AG09319 (cell line): Measurements from ENCODE around the gene TSPAN10.

ENCODE experiments used
- DNase-seq: peaks from one replicate; pipeline ENCODE4 v3.0.0-alpha.2; 2010; ENCODE audit warnings: low read depth; ENCODE audit errors: extremely low read depth
- TF ChIP-seq, protein P1 (sequence below): IDR thresholded peaks from 2 replicates; pipeline ENCODE4 v1.5.1; 2011; ENCODE audit warnings: low read depth, mild to moderate bottlenecking, inconsistent platforms, low read length, moderate library complexity

The TSPAN10 gene

GRCh38 chr17:81636505-81637288 lies at the start of gene TSPAN10, which contains the start of gene NPLOC4:
Gene TSPAN10, plus strand, starts transcription at chr17:81637196. Its CDS starts 5,217 bp downstream, at chr17:81642413.
Gene NPLOC4, minus strand, starts transcription at chr17:81637112. Its CDS starts 182 bp downstream, at chr17:81636930.
- TF ChIP-seq, protein P1, sequence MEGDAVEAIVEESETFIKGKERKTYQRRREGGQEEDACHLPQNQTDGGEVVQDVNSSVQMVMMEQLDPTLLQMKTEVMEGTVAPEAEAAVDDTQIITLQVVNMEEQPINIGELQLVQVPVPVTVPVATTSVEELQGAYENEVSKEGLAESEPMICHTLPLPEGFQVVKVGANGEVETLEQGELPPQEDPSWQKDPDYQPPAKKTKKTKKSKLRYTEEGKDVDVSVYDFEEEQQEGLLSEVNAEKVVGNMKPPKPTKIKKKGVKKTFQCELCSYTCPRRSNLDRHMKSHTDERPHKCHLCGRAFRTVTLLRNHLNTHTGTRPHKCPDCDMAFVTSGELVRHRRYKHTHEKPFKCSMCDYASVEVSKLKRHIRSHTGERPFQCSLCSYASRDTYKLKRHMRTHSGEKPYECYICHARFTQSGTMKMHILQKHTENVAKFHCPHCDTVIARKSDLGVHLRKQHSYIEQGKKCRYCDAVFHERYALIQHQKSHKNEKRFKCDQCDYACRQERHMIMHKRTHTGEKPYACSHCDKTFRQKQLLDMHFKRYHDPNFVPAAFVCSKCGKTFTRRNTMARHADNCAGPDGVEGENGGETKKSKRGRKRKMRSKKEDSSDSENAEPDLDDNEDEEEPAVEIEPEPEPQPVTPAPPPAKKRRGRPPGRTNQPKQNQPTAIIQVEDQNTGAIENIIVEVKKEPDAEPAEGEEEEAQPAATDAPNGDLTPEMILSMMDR, result no peak
- DNase-seq, result peak; percentile 59

- TF ChIP-seq, protein P1, result no peak
- DNase-seq, result no peak
Measured at GRCh38 chr17:81589612-81590011, 47.4 kb upstream of the TSPAN10 start.

DNA sequence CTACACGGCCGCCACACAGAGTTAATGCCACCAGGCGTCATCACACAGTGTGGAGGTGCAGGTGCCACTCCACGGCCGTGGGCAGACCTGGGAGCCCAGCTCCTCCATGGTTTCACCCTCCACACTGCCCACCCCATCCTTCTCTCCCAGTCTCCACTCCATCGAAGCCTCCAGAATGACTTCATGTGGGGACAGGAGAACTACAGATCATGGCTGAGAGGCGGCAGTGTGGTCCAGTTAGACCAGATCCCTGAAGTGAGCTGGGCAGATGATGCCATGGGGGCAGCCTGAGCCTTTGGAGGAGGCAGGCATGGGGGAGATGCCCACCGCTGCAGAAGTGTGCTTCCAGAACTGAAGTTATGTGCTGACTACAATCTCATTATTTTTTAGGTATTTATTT lies 46.9 kb upstream of the TSPAN10 start:
- TF ChIP-seq, protein P1, result no peak
- no peak for DNase-seq

DNA sequence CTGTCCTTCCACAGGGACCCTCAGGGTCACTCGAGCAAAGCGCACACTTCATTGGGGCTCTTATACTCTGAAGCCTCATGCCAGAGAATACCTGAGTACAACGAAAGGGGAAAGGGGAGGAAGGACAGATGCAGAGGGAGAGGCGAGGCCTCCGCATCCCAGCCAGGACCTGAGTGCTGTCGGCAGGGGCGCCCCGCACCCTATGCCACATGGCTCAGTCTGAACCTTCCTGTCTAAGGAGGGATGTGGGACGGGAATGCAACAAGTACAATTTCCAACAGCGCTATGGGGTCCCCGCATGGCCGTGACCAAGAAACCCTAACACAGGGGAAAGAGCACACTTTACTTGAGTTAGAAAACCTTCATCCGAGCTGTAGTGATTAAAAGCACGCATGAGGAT lies 45.0 kb upstream of the TSPAN10 start:
- no peak for DNase-seq

DNA sequence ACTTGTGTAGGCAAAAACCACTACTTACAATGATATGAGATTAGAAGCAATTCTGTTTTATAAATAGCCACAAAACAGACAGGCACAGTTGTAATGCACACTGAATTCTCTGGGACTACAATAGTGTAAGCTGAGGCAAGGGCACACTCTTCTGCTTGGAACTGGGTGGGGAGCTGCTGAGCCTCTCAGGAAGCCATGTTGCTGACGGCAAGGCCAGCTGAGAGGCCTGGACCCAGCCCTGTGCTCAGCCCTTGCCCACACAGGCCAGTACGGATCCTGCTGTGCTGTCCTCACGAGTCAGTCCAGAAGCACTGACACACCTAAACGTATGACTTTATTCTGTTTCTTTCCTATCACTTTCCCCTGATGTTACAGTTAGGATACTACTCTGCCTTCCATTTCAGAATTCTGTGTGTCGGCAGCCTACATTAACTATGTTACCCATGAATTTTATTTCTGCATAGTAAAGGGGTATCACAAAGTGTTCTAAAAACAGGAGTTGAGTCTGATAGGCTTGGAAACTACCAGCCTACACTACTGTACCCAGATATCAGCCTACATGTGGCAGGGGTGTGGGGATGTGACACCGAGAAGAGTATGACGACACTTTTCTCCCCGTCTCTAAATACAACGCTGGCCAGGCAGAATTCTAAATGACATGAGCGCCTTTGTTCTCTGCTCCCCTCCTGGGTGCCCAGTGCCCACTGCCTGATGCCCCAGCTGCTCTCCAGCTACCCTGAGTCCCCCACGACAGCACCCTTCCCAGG lies 43.7 kb upstream of the TSPAN10 start:
- DNase-seq, result no peak

More for the DNA sequence above, 45.0 kb upstream of the TSPAN10 start:
- TF ChIP-seq, protein P1, result no peak

DNA sequence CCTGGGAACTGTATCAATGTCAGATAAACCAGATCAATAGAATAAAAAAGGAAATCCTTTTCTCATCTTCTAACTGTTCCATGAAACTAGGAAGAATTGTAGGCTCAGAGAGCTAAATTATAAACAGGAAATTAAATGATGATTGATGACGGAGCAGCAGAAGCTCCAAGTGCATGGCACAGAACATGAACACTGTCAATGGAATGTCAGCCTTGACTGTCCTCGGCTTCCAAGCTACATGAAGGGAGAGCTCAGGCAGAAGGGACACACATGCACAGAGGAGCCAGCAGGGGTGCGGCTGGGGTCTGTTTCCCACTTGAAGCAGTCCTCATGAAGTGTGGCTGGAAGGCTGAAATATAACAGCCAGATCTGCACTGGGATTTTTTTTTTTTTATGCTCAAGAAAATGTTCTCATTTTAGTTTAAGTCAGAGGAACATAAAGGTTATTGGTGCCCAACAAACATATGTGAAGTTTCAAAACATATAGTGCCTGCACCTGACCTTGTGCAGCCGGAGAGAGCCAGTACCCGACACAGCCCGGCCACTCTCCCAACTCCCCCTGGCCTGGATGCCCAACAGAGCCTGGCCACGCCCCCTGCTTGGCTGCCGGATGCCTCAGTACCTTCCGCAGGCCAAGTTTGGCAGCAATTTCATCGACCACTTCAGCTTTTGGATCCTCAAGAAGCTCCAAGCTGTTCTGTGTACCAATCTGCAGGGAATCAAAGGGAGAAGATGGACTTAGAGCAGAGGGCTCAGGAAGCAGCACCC lies 37.1 kb upstream of the TSPAN10 start:
- DNase-seq, result no peak
- TF ChIP-seq, protein P1, result no peak

More for the DNA sequence above, 43.7 kb upstream of the TSPAN10 start:
- TF ChIP-seq, protein P1, result no peak
